ENCODE measurements around the gene HDGF. TPM values are rescaled to one million over a fixed set of nuclear protein-coding genes. Genes with fewer than 3 reads are reported as not detected.

HDGF gene
- total and polyA plus RNA-seq, 3 donors from 2014 or later, result 78.2 to 133 (median 97.7) TPM

DNA sequence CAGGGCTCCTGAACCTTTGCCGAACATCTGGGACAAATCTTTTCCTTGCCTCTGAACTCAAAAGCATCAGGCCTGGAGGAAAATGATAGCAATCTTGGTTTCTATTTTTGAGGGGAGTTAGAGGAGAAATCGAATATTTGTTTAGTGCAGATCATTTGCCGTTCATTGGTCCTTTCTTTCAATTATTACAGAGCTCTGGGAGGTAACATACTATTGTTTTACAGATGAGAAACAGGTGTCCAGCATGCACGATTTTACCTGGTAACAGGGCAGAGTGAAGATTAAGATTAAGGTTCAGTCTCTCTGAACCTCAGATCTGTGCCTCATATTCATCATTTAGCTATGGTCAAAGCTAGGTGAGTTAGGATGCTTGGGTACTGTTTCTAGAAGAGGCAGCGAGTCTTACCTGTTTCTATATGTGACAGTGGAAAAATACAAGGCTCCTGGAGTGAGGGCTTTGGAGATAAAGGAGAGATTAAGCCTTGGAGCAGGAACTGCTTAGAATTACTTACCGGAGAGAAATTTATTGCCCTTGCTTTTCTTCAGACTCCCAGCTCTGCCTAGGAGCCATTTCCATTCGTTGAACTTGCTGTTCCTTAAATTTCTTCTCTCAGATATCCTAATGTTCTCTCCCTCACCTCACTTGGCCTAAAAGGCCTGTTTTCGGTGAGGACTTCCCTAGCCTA, 17.3 kb upstream of the HDGF start:
- peaks cover 56% of the 10 kb centered on the region for H3K4me1 ChIP-seq
- intact Hi-C loops (cut with DNase I; ENCODE audit: low total_unique reads), result no loop called here
- peak overlapping the region; percentile 87 to 92 for H3K4me3 ChIP-seq
- WGBS, 2 donors, result 10 to 13% methylated on average over 8 of the region's 8 CpGs
- no peaks in the 10 kb centered on the region for H3K36me3 ChIP-seq (ENCODE audit: low read depth, missing control alignments)
- peak overlapping the region in 1 of 2 donors; percentile 89 for H3K27ac ChIP-seq
- no peaks in the 10 kb centered on the region for H3K27me3 ChIP-seq
- no peak for DNase-seq
- no peaks in the 10 kb centered on the region for H3K9me3 ChIP-seq
- TF ChIP-seq, protein P1, sequence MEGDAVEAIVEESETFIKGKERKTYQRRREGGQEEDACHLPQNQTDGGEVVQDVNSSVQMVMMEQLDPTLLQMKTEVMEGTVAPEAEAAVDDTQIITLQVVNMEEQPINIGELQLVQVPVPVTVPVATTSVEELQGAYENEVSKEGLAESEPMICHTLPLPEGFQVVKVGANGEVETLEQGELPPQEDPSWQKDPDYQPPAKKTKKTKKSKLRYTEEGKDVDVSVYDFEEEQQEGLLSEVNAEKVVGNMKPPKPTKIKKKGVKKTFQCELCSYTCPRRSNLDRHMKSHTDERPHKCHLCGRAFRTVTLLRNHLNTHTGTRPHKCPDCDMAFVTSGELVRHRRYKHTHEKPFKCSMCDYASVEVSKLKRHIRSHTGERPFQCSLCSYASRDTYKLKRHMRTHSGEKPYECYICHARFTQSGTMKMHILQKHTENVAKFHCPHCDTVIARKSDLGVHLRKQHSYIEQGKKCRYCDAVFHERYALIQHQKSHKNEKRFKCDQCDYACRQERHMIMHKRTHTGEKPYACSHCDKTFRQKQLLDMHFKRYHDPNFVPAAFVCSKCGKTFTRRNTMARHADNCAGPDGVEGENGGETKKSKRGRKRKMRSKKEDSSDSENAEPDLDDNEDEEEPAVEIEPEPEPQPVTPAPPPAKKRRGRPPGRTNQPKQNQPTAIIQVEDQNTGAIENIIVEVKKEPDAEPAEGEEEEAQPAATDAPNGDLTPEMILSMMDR (IDR thresholded peaks at IDR 0.05), result no peak
- no peak for TF ChIP-seq POLR2A (IDR thresholded peaks at IDR 0.05)

DNA sequence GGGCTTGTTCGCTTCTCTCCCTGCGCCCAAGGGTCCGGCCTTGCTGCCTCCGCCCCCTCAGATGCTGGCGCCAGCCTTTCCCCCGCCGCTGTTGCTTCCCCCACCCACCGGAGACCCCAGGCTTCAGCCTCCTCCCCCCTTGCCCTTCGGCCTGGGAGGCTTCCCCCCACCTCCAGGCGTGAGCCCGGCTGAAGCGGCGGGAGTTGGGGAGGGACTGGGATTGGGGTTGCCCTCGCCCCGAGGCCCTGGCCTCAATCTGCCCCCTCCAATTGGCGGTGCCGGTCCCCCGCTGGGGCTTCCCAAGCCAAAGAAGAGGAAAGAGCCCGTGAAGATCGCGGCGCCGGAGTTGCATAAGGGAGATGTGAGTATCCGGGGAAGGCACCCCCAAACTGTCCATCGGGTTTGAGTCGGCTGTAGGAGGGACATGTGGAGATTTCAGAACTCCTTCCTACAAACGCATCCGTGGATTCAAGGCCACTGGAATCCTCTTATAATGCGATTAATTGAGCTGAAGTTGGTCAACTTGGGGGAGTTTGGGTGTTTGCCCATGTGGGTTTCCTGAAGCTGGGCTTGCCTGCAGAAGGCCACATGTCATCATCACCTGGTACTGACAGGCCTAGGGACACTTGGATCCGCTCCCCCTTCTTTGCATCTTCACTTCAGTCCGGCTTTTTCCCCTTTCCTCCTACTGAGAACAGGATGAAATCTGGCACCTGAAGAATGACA, 16.6 kb upstream of the HDGF start:
- Histone ChIP-seq H3K27ac (peak overlapping the region; percentile 89 to 95), H3K4me1 (peaks cover 49% of the 10 kb centered on the region), H3K36me3 (ENCODE audit: low read depth, missing control alignments) (no peaks in the 10 kb centered on the region), H3K9me3 (no peaks in the 10 kb centered on the region), H3K4me3 (peak overlapping the region; percentile 87 to 92), H3K27me3 (no peaks in the 10 kb centered on the region)
- TF ChIP-seq, protein P1 (IDR thresholded peaks at IDR 0.05), result no peak
- TF ChIP-seq POLR2A (IDR thresholded peaks at IDR 0.05), result no peak
- intact Hi-C loops (cut with DNase I; ENCODE audit: low total_unique reads), result no loop called here
- WGBS, 2 donors, result 1 to 3% methylated on average over 3 to 21 of the region's 31 CpGs
- DNase-seq, result peak; percentile 65

DNA sequence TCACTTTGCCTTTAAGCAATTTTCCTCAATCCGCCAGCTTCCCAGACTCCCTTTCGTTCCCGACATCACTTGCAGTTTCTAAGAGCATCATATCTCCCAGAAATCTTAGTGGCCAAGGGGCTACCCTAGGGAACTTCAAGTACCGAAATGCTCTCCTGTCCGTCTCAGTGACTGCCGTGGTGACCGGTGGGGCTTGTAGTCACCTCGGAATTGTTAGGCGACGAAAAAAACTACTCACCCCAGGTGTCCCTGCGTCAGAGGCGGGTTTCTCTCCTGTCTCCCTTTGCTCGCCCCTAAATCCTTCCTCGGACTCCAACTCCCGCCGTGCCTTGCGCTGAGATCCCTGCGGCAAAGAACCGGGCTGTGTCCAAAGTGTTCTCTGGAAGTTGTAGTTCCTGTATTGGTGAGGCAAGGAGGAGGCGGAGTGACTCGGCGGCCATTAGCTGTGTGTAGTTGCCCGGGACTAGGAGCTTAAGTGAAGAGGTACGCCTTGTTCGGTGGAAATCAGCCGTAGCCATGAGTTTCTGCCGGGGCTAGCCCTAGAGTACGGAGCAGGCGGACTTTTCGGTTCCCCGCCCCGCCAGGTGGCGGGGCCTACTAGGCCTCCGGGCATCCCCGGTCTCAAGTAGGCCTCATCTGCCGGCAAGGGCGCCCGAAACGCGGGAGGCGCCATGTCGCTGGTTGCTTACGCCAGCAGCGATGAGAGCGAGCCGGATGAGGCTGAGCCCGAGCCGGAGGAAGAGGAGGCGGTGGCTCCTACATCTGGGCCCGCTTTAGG, 15.8 kb upstream of the HDGF start, which contains the start of gene PRCC:
Gene PRCC, plus strand, starts transcription at position 435 of the 778 bp plus-strand sequence. Its CDS starts 237 bp downstream, at position 672.
- 0% methylated on average over 28 to 45 of the region's 50 CpGs for WGBS, 2 donors
- peak within 1 kb of the TSS; percentile 87 to 92 for H3K4me3 ChIP-seq
- H3K27me3 ChIP-seq, result no peaks in the 10 kb centered on the region
- DNase-seq, result peak; percentile 99
- H3K4me1 ChIP-seq, result peaks cover 42% of the 10 kb centered on the region
- intact Hi-C loops (cut with DNase I; ENCODE audit: low total_unique reads), result no loop called here
- H3K36me3 ChIP-seq (ENCODE audit: low read depth, missing control alignments), result no peaks in the 10 kb centered on the region
- TF ChIP-seq POLR2A (IDR thresholded peaks at IDR 0.05), result no peak
- TF ChIP-seq, protein P1 (IDR thresholded peaks at IDR 0.05), result no peak
- H3K9me3 ChIP-seq, result no peaks in the 10 kb centered on the region
- peak within 1 kb of the TSS; percentile 89 to 95 for H3K27ac ChIP-seq

DNA sequence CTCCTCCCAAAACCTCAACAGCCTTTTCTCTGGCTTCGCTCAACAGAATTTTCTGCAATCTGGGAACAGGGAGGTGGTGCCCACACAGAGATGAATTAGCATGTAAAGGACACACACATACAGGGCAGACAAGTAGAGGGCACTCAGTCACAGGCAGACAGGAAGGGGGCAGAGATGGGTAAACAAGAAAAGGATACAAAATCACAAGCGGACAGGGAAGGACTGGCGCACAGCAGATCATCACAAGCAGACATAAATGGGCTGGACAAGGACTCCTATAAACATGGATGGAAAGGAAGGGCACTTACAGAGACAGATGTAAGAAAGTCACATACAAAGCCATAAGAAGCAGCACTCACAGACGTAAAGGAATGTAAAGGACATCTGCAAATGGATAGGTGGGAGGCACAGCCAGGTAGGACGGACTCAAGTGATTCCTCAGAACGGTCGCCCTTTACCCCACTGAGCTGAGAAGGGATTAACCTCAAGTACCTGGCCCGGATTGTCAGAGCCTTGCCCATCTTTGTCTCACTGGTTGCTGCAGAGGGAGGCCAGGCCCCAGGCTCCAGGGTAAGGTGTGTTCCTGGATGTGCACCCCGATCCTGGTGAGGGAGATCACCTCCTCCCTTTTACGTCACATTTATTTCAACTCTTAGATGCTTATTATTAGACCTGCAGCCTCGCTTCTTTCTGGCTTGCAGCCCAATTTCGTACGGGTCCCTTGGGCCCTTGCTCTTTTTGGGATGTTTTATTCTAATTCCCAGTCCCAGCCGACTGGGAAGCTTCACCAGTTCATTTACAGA, 15.0 kb upstream of the HDGF start:
- intact Hi-C loops (cut with DNase I; ENCODE audit: low total_unique reads), result no loop called here

More for the DNA sequence above, 15.0 kb upstream of the HDGF start:
- peak overlapping the region; percentile 43 to 75 for H3K27ac ChIP-seq
- H3K4me3 ChIP-seq, result peak overlapping the region; percentile 87 to 92
- peaks cover 38% of the 10 kb centered on the region for H3K4me1 ChIP-seq
- H3K36me3 ChIP-seq (ENCODE audit: low read depth, missing control alignments), result no peaks in the 10 kb centered on the region
- DNase-seq, result no peak
- H3K27me3 ChIP-seq, result no peaks in the 10 kb centered on the region
- 6% methylated on average over 14 of the region's 14 CpGs for WGBS, 2 donors
- TF ChIP-seq, protein P1 (IDR thresholded peaks at IDR 0.05), result no peak
- no peak for TF ChIP-seq POLR2A (IDR thresholded peaks at IDR 0.05)
- H3K9me3 ChIP-seq, result no peaks in the 10 kb centered on the region

All from testis (tissue), 3 donors.